Measurements from ENCODE around the gene AGFG2. TPM values are rescaled to one million over a fixed set of nuclear protein-coding genes. Genes with fewer than 3 reads are reported as not detected.

The AGFG2 gene
- total and polyA plus RNA-seq, 7 donors: 17.5 to 33.0 (median 28.8) TPM

- peak; percentile 100 for DNase-seq
- peak in 1 of 4 donors; percentile 5 for TF ChIP-seq EP300 (IDR thresholded peaks at IDR 0.05)
- TF ChIP-seq CTCF (IDR thresholded peaks at IDR 0.05): peak in 1 of 4 experiments; percentile 10
- peak; percentile 76 to 84 for TF ChIP-seq POLR2A (IDR thresholded peaks at IDR 0.05)
- peak; percentile 65 to 96 (median 82) for TF ChIP-seq POLR2AphosphoS5 (IDR thresholded peaks at IDR 0.05)
- Histone ChIP-seq H3K4me3 (peak within 1 kb of the TSS; percentile 57 to 91 (median 79)), H3K9me3 (no peaks in the 10 kb centered on the region), H3K27me3 (no peaks in the 10 kb centered on the region), H3K27ac (peak within 1 kb of the TSS; percentile 92 to 97 (median 94)), H3K36me3 (peaks cover 0 to 12% (median 0%) of the 10 kb centered on the region in 4 donors), H3K4me1 (peaks cover 0 to 16% (median 13%) of the 10 kb centered on the region in 4 donors)
- intact Hi-C loops (cut with DNase I): loop anchor here (2.0 to 10.0 kb wide), 2 partner anchors 61 to 263 kb away; partner anchors contain the start of genes GNB2 and SRRT
- WGBS, 2 donors: 0 to 1% methylated on average over 61 of the region's 61 CpGs
These were observed 73.2 kb downstream of the AGFG2 start, which contains the start of gene MOSPD3 for GRCh38 chr7:100611983-100612729. Gene MOSPD3 (plus strand): TSS chr7:100612540. CDS start chr7:100612792, 252 bp downstream.

GRCh38 chr7:100612730-100613390 lies 73.9 kb downstream of the AGFG2 start:
- H3K27me3 ChIP-seq: no peaks in the 10 kb centered on the region
- intact Hi-C loops (cut with DNase I): loop anchor here (10.0 kb wide), 1 partner anchor 262 kb away; the partner anchor contains the start of gene SRRT
- DNase-seq: no peak

GRCh38 chr7:100613412-100614175 lies 74.6 kb downstream of the AGFG2 start:
- Histone ChIP-seq H3K4me1 (peaks cover 0 to 16% (median 13%) of the 10 kb centered on the region in 4 donors), H3K27ac (no peak overlapping the region), H3K36me3 (peaks cover 0 to 12% (median 0%) of the 10 kb centered on the region in 4 donors), H3K9me3 (no peaks in the 10 kb centered on the region), H3K4me3 (peak overlapping the region in 3 of 4 donors; percentile 57 to 91 (median 84)), H3K27me3 (no peaks in the 10 kb centered on the region)
- DNase-seq: no peak
- intact Hi-C loops (cut with DNase I): loop anchor here (10.0 kb wide), 1 partner anchor 261 kb away; the partner anchor contains the start of gene SRRT
- TF ChIP-seq POLR2A (IDR thresholded peaks at IDR 0.05): no peak
- no peak for TF ChIP-seq EP300 (IDR thresholded peaks at IDR 0.05)
- no peak for TF ChIP-seq POLR2AphosphoS5 (IDR thresholded peaks at IDR 0.05)
- TF ChIP-seq CTCF (IDR thresholded peaks at IDR 0.05): no peak
- 85 to 88% methylated on average over 13 of the region's 13 CpGs for WGBS, 2 donors

More at GRCh38 chr7:100612730-100613390, 73.9 kb downstream of the AGFG2 start:
- Histone ChIP-seq H3K9me3 (no peaks in the 10 kb centered on the region), H3K4me3 (peak overlapping the region; percentile 57 to 91 (median 79)), H3K27ac (peak overlapping the region; percentile 92 to 97 (median 94)), H3K4me1 (peaks cover 0 to 16% (median 13%) of the 10 kb centered on the region in 4 donors), H3K36me3 (peaks cover 0 to 12% (median 0%) of the 10 kb centered on the region in 4 donors)
- 4% methylated on average over 29 of the region's 29 CpGs for WGBS, 2 donors
- TF ChIP-seq POLR2A (IDR thresholded peaks at IDR 0.05) (no peak), POLR2AphosphoS5 (IDR thresholded peaks at IDR 0.05) (no peak), EP300 (IDR thresholded peaks at IDR 0.05) (no peak), CTCF (IDR thresholded peaks at IDR 0.05) (no peak)

- Histone ChIP-seq H3K4me3 (no peak overlapping the region), H3K36me3 (peaks cover 0 to 12% (median 0%) of the 10 kb centered on the region in 4 donors), H3K4me1 (peaks cover 0 to 16% (median 13%) of the 10 kb centered on the region in 4 donors), H3K27ac (no peak overlapping the region), H3K9me3 (no peaks in the 10 kb centered on the region), H3K27me3 (no peaks in the 10 kb centered on the region)
- WGBS, 2 donors: 77 to 92% methylated on average over 6 of the region's 6 CpGs
- intact Hi-C loops (cut with DNase I): loop anchor here (10.0 kb wide), 1 partner anchor 260 kb away; the partner anchor contains the start of gene SRRT
- DNase-seq: no peak
- TF ChIP-seq EP300 (IDR thresholded peaks at IDR 0.05) (no peak), POLR2AphosphoS5 (IDR thresholded peaks at IDR 0.05) (no peak), POLR2A (IDR thresholded peaks at IDR 0.05) (no peak), CTCF (IDR thresholded peaks at IDR 0.05) (no peak)
These were observed 75.4 kb downstream of the AGFG2 start for GRCh38 chr7:100614308-100614861.
